Effector memory CD4-positive, alpha-beta T cell (primary cell): ENCODE measurements around the gene MAPK1.
"Not testable (repeated sequence)": the region's sequence is repeated elsewhere in the genome, so short reads cannot be mapped to it uniquely, and the experiment has no call there.

Source experiments
- DNase-seq, 3 donors: peaks; one replicate each; pipeline ENCODE4 v3.0.0-alpha.2; 2020
- H3K27ac ChIP-seq: 2 replicates; pipeline ENCODE4 v1.7.0; 2013; ENCODE audit warnings: mild to moderate bottlenecking, low read length, moderate library complexity; ENCODE audit not compliant: insufficient read depth, poor library complexity, severe bottlenecking
- H3K27me3 ChIP-seq: replicated peaks from 2 replicates; pipeline ENCODE4 v1.7.0; 2013; ENCODE audit warnings: mild to moderate bottlenecking, low read length; ENCODE audit not compliant: insufficient read depth, control insufficient read depth, poor library complexity, severe bottlenecking
- H3K36me3 ChIP-seq: 2 replicates; pipeline ENCODE4 v1.7.0; 2013; ENCODE audit warnings: mild to moderate bottlenecking, low read length, moderate library complexity; ENCODE audit not compliant: control insufficient read depth, insufficient read depth
- H3K4me1 ChIP-seq: 2 replicates; pipeline ENCODE4 v1.7.0; 2013; ENCODE audit warnings: low read length, mild to moderate bottlenecking; ENCODE audit not compliant: control insufficient read depth, insufficient read depth, poor library complexity, severe bottlenecking
- H3K4me3 ChIP-seq: 2 replicates; pipeline ENCODE4 v1.7.0; 2013; ENCODE audit warnings: low read length, low read depth, mild to moderate bottlenecking; ENCODE audit not compliant: insufficient read depth, poor library complexity, severe bottlenecking
- H3K9me3 ChIP-seq: 2 replicates; pipeline ENCODE4 v1.7.0; 2013; ENCODE audit warnings: mild to moderate bottlenecking, low read length, moderate library complexity; ENCODE audit not compliant: control insufficient read depth

The MAPK1 gene

DNA sequence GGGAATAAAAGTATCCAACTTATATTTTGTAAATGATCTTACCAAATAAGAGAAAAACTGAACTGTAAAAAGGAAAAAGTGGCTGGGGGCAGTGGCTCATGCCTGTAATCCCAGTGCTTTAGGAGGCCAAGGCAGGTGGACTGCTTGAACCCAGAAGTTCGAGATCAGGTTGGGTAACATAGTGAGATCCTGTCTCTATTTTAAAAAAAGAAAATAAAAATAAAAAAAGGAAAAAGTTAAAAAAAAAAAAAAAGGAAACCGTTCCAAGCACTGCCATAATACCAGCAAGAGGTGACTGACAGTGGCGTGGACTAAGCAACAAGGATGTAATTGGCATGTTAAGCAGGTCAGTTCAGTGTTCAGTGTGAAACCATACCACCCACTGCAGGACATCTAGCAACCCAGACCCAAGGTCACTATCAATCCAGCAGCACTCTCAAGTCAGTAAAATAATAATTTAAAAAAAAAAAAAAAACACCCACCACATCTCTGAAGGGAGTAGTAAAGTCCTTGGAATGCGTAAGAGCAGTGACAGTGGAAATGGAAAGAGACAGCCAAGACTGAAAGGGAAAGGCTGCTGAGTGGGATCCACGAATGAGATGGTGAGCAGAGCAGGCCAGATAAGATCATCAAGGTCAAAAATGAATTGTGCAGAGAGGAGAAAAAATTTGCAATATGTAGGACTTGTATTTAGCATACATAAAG, 43.6 kb downstream of the MAPK1 start:
- Histone ChIP-seq H3K9me3 (no peaks in the 10 kb centered on the region), H3K4me1 (peaks cover 14% of the 10 kb centered on the region), H3K27me3 (no peaks in the 10 kb centered on the region), H3K27ac (no peak overlapping the region), H3K36me3 (no peaks in the 10 kb centered on the region), H3K4me3 (no peak overlapping the region)
- DNase-seq, result no peak

DNA sequence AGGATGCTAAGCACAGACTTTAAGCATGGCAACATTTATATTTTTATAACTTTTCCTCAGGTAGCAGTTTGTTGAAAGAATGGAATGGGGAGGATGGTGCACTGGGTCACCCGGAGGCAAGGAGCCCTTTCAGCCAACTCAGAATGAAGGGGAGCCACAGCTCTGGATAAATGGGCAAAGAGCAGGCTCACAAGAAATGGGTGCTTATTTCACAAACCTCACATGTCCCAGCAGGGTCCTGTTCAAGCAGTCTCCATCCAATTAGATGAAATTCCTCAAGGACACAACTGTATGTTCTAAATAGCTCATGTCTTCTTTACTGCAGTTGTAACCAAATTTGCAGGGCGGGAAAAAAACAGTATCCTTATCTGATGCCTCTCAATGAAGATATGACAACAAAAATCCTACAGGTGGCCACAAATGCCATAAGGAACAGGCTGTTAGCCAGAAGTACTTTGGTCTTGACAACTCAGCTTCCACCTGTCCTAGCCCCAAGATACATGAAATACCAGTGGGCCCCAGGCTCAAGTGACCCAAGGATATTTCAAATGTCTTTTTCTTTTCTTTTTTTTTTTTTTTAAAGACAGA, 48.2 kb downstream of the MAPK1 start:
- Histone ChIP-seq H3K27me3 (no peaks in the 10 kb centered on the region), H3K36me3 (no peaks in the 10 kb centered on the region), H3K9me3 (no peaks in the 10 kb centered on the region), H3K4me1 (peaks cover 34% of the 10 kb centered on the region), H3K4me3 (no peak overlapping the region), H3K27ac (no peak overlapping the region)
- DNase-seq, result no peak

DNA sequence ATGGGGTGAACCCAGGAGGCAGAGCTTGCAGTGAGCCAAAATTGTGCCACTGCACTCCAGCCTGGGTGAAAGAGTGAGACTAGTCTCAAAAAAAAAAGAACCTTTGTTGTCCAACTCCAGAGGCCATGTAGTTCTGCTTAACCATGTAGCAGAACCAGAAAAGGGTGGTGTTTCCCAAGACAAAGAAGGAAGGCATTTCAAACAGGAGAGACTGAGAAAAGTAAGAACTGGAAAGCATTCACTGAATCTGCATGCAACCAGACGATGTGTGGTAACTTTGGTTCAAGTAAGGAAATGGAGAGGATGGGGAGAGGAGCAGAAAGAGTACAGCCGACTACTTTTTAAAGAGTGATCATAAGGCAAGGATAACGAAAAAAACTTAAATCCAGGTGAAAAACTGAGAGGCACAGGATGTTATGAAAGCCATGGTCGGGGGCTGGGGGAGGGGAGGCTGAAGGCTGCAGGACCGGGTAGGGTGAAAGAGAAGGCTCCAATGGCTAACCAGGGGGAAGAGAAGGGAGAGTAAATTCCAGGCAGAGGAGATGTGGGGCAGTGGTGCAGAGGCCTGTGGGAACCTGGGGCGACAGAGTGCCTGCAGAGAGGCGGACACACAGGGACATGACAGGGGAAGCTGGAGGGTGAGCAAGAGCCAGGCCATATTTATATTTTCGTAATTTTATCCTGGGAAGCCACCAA, 48.8 kb downstream of the MAPK1 start:
- H3K9me3 ChIP-seq, result no peaks in the 10 kb centered on the region
- H3K27me3 ChIP-seq, result no peaks in the 10 kb centered on the region
- no peak overlapping the region for H3K4me3 ChIP-seq
- H3K4me1 ChIP-seq, result peaks cover 34% of the 10 kb centered on the region
- H3K27ac ChIP-seq, result peak overlapping the region; percentile 78
- DNase-seq, result no peak
- no peaks in the 10 kb centered on the region for H3K36me3 ChIP-seq

DNA sequence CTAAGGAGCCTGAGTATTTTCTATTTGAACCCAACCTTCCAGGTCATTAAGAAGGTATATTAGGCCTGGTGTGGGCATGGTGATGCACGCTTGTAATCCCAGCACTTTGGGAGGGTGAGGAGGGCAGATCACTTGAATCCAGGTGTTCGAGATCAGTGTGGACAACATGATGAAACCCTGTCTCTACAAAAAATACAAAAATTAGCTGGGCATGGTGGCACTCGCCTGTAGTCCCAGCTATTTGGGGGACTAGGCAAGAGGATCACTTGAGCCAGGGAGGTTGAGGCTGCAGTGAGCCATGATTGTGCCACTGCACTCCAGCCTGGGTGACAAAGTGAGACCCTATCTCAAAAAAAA, 50.0 kb downstream of the MAPK1 start:
- DNase-seq, H3K9me3 ChIP-seq, H3K36me3 ChIP-seq, H3K27me3 ChIP-seq: not testable (repeated sequence)
- Histone ChIP-seq H3K4me1 (peaks cover 34% of the 10 kb centered on the region), H3K4me3 (peak overlapping the region; percentile 14), H3K27ac (peak overlapping the region; percentile 78)

DNA sequence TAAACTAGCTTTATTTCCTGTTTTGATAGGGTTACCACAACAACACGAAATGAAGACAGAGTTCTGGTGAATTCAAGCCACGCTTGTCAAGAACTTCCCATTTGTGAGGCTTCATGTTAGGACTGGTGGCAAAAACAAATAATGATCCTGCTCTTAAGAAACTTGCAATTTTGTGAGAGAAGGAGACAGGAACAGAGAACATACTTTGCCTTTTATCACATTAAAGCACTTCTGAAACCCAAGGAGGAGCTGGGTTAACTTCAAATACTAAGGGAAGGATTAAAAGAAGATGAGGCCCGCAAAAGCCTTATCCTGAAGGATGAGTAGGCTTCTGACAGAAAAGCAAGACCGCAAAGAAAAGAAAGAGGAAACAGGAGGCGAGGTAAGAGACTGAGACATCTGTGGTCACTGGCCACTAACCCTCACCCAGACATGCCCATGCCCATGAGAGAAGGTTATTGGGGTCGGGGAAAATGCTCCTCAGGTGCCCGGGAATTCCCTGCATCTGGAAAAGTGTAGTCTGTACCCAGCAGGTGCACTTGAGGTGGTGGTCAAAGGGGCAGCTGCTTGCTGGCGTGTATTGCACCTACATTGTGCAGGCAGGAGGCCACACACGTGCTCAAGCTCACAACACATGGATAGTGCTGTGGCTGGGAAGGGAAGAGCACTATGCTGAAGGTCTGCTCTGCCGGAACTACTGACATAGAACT, 50.5 kb downstream of the MAPK1 start:
- H3K36me3 ChIP-seq, result no peaks in the 10 kb centered on the region
- no peaks in the 10 kb centered on the region for H3K9me3 ChIP-seq
- peak overlapping the region; percentile 14 for H3K4me3 ChIP-seq
- peak overlapping the region; percentile 78 for H3K27ac ChIP-seq
- H3K27me3 ChIP-seq, result no peaks in the 10 kb centered on the region
- peak in 1 of 3 donors; percentile 14 for DNase-seq
- H3K4me1 ChIP-seq, result peaks cover 34% of the 10 kb centered on the region

DNA sequence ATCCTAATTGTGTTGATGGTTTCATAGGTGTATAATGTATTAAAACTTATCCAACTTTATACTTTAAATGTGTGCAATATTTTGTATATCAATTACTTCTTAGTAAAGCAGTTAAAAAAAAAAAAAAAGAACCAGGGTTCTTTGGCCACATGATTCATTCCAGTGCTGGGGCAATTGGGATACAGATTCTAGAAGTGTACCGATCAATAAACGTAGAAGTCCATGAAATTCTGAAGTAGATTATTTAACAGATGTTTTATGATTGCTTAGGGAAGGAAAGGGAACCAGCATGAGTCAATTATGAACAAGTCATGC, 51.0 kb downstream of the MAPK1 start:
- Histone ChIP-seq H3K27ac (peak overlapping the region; percentile 78), H3K4me3 (peak overlapping the region; percentile 14), H3K4me1 (peaks cover 34% of the 10 kb centered on the region)

DNA sequence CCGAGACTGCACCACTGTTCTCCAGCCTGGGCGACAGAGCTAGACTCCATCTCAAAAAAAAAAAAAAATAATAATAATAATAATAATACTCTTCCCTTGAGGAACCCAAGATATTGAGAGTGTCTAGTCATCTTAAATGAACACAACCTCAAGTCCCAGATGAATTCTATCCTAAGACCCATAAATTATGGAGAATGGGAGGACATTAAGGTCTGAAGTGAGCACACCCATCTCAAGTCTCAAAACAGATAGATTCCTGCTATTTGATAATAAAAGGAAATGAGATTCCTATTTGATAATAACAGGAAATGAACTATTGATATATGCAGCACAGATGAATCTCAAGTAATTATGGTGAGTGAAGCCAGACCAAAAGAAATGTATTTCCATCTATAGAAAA, 51.5 kb downstream of the MAPK1 start:
- H3K4me1 ChIP-seq, result peaks cover 34% of the 10 kb centered on the region
- DNase-seq, result no peak
- no peak overlapping the region for H3K4me3 ChIP-seq

More for the DNA sequence above, 51.0 kb downstream of the MAPK1 start:
- Histone ChIP-seq H3K9me3 (no peaks in the 10 kb centered on the region), H3K27me3 (no peaks in the 10 kb centered on the region), H3K36me3 (no peaks in the 10 kb centered on the region)
- DNase-seq, result no peak

DNA sequence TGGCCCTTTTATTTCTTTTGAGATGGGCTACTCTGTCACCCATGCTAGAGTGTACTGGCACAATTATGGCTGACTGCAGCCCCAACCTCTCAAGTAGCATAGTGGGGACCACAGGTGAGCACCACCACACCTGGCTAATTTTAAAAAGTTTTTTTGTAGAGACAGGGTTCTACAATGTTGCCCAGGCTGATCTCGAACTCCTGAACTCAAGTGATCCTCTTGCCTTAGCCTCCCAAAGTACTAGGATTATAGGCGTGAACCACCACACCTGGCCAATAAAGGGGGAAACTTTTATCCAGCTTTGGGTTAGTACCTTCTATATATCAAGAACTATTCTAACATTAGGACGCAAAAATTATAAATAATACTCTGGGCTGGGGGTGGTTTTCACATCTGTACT, 52.1 kb downstream of the MAPK1 start:
- no peak overlapping the region for H3K4me3 ChIP-seq
- no peaks in the 10 kb centered on the region for H3K9me3 ChIP-seq
- DNase-seq, result no peak
- H3K27ac ChIP-seq, result no peak overlapping the region
- H3K27me3 ChIP-seq, result no peaks in the 10 kb centered on the region
- H3K36me3 ChIP-seq, result no peaks in the 10 kb centered on the region
- peaks cover 34% of the 10 kb centered on the region for H3K4me1 ChIP-seq

More for the DNA sequence above, 51.5 kb downstream of the MAPK1 start:
- H3K9me3 ChIP-seq, result no peaks in the 10 kb centered on the region
- peak overlapping the region; percentile 78 for H3K27ac ChIP-seq
- no peaks in the 10 kb centered on the region for H3K27me3 ChIP-seq
- H3K36me3 ChIP-seq, result no peaks in the 10 kb centered on the region

DNA sequence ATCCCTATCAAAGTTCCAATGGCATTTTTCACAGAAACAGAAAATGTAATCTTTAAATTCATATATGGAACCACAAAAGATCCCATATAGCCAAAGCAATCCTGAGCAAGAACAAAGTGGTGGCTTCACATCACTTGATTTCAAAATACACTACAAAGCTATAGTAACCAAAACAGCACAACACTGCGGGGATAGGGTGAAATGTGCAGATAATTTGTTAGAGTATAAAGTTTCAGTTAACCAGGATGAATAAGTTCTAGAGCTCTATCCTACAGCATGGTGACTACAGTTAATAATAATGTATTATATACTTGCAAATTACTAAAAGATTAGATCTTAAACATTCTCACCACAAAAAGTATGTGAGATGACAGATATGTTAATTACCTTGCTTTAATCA, 55.5 kb downstream of the MAPK1 start:
- Histone ChIP-seq H3K36me3 (peaks cover 5% of the 10 kb centered on the region), H3K27ac (no peak overlapping the region), H3K4me3 (no peak overlapping the region), H3K9me3 (no peaks in the 10 kb centered on the region), H3K4me1 (peaks cover 11% of the 10 kb centered on the region), H3K27me3 (no peaks in the 10 kb centered on the region)
- no peak for DNase-seq
